ENCODE data around the gene KCNN4. TPM values are rescaled to one million over a fixed set of nuclear protein-coding genes. Genes with fewer than 3 reads are reported as not detected.

KCNN4 gene
- total and polyA plus RNA-seq, 7 donors, result 0.71 to 48.7 (median 3.3) TPM

DNA sequence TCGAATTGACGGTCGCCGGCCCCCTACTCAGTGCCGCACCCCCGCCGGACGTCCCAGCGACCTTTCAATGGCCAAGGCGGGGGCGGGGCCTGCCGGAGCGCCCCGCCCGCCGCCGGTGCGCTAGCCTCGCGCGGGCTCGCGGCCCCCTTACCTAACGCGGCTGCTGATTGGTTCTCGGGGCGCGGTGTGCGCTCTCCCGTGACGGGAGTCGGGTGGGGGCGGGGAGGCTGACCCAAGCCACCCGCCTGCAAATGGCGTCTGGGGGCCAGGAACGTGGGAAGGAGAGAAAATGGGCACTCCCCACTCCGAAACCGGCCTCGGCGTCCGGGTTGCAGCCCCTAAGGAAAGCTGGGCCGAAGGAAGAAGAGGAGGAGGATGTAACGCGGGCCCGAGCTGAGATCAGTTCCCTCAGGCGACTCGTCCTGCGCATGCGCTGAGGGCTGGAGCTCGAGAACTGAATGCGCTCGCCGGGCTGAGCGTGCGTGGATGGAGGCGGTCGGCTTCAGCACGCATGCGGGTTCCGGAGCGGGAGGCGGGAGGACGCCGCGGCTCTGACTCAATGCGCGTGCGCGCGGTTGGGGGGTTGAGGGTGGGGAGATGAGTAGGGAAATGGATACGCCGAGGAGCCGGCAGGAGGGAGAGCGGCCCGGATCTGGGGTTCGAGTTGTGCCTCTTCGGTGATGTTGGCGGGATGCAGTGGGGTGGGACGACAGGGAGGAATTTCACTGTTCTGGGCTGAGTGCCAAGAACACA, 26.1 kb downstream of the KCNN4 start, which contains the start of gene SMG9:
TSS of gene SMG9 (minus strand) at position 460 of the 753 bp plus-strand sequence. CDS start 4,221 bp downstream, outside the sequence.
- intact Hi-C loops (cut with DNase I), result loop anchor here (2.0 kb wide), 1 partner anchor 86 kb away; no protein-coding TSS in a partner anchor
- H3K9me3 ChIP-seq, result no peaks in the 10 kb centered on the region
- no peaks in the 10 kb centered on the region for H3K27me3 ChIP-seq
- peaks cover 0 to 41% (median 28%) of the 10 kb centered on the region in 4 donors for H3K4me1 ChIP-seq
- peak within 1 kb of the TSS; percentile 67 to 78 (median 73) for H3K4me3 ChIP-seq
- peaks cover under 1 to 10% (median 8%) of the 10 kb centered on the region in 4 donors for H3K36me3 ChIP-seq
- WGBS, 2 donors, result 0 to 1% methylated on average over 79 of the region's 79 CpGs
- H3K27ac ChIP-seq, result peak within 1 kb of the TSS; percentile 98 to 99 (median 99)
- TF ChIP-seq POLR2A (IDR thresholded peaks at IDR 0.05) (peak; percentile 34 to 76), POLR2AphosphoS5 (IDR thresholded peaks at IDR 0.05) (peak; percentile 86 to 90 (median 88)), CTCF (IDR thresholded peaks at IDR 0.05) (no peak), EP300 (IDR thresholded peaks at IDR 0.05) (no peak)
- DNase-seq, result peak; percentile 99

GRCh38 chr19:43754253-43754502, 26.6 kb downstream of the KCNN4 start:
- peaks cover 0 to 41% (median 28%) of the 10 kb centered on the region in 4 donors for H3K4me1 ChIP-seq
- H3K9me3 ChIP-seq, result no peaks in the 10 kb centered on the region
- TF ChIP-seq POLR2A (IDR thresholded peaks at IDR 0.05) (no peak), POLR2AphosphoS5 (IDR thresholded peaks at IDR 0.05) (no peak), CTCF (IDR thresholded peaks at IDR 0.05) (no peak), EP300 (IDR thresholded peaks at IDR 0.05) (no peak)
- H3K27me3 ChIP-seq, result no peaks in the 10 kb centered on the region
- peak overlapping the region; percentile 98 to 99 (median 99) for H3K27ac ChIP-seq
- DNase-seq, result no peak
- H3K36me3 ChIP-seq, result peaks cover 6 to 15% (median 10%) of the 10 kb centered on the region in 4 donors
- intact Hi-C loops (cut with DNase I), result loop anchor here (2.0 kb wide), 1 partner anchor 85 kb away; no protein-coding TSS in a partner anchor
- 1% methylated on average over 11 of the region's 11 CpGs for WGBS, 2 donors
- H3K4me3 ChIP-seq, result peak overlapping the region; percentile 67 to 78 (median 73)

- 88 to 92% methylated on average over 6 of the region's 6 CpGs for WGBS, 2 donors
- no peak for DNase-seq
- peaks cover 0 to 41% (median 28%) of the 10 kb centered on the region in 4 donors for H3K4me1 ChIP-seq
Measured at GRCh38 chr19:43752287-43752875, 28.4 kb downstream of the KCNN4 start.

More at GRCh38 chr19:43752287-43752875, 28.4 kb downstream of the KCNN4 start:
- Histone ChIP-seq H3K27ac (peak overlapping the region in 3 of 4 donors; percentile 99), H3K9me3 (no peaks in the 10 kb centered on the region), H3K27me3 (no peaks in the 10 kb centered on the region), H3K4me3 (no peak overlapping the region), H3K36me3 (peaks cover 12 to 33% (median 25%) of the 10 kb centered on the region in 4 donors)
- no peak for TF ChIP-seq CTCF (IDR thresholded peaks at IDR 0.05)
- TF ChIP-seq EP300 (IDR thresholded peaks at IDR 0.05), result no peak
- no peak for TF ChIP-seq POLR2AphosphoS5 (IDR thresholded peaks at IDR 0.05)
- TF ChIP-seq POLR2A (IDR thresholded peaks at IDR 0.05), result no peak
- intact Hi-C loops (cut with DNase I), result no loop called here

Measured in sigmoid colon (tissue), 7 donors.